ENCODE results near the gene ZHX3.

The ZHX3 gene

DNA sequence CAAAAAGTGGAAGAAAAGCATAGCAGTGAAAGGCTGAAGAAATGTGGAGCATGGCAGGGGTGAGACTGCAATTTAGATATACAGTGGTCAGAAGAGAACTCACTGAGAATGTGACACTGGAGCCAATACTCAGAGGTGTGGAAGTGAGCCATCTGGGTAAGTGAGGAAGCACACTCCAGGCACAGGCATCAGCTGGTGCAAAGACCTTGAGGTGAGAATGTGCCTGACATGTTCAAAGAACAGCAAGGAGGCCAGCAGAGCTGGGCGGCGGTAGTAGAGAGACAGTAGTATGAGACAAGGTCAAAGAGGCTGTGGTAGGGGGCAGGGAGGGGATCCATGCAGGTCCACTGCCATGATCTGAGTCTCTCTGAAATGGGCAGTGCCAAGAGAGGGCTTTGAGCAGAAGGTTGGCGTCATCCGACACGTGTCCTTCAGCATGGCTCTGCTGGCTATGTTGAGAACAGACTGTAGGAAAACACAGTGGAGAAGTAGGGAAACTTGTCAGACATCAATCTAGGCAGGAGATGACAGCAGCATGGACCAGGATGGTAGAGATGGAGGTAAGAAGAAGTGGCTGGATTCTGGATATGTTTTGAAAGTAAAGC lies 95.8 kb downstream of the ZHX3 start:
- ChIA-PET CTCF (interaction anchor here (0.7 to 3.6 kb wide), 2 partner anchors 11 to 47 kb away, joined by 3 to 27 read pairs; no protein-coding TSS in a partner anchor), POLR2A (no interaction called here)
- no peak overlapping the region for H3K4me3 ChIP-seq (ENCODE audit: low read depth, low read length)
- TF ChIP-seq, protein P1, sequence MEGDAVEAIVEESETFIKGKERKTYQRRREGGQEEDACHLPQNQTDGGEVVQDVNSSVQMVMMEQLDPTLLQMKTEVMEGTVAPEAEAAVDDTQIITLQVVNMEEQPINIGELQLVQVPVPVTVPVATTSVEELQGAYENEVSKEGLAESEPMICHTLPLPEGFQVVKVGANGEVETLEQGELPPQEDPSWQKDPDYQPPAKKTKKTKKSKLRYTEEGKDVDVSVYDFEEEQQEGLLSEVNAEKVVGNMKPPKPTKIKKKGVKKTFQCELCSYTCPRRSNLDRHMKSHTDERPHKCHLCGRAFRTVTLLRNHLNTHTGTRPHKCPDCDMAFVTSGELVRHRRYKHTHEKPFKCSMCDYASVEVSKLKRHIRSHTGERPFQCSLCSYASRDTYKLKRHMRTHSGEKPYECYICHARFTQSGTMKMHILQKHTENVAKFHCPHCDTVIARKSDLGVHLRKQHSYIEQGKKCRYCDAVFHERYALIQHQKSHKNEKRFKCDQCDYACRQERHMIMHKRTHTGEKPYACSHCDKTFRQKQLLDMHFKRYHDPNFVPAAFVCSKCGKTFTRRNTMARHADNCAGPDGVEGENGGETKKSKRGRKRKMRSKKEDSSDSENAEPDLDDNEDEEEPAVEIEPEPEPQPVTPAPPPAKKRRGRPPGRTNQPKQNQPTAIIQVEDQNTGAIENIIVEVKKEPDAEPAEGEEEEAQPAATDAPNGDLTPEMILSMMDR (IDR thresholded peaks at IDR 0.05; ENCODE audit: insufficient read depth, low read length, missing control alignments) = no peak
- no peak for DNase-seq (ENCODE audit: low read depth, low spot score)

DNA sequence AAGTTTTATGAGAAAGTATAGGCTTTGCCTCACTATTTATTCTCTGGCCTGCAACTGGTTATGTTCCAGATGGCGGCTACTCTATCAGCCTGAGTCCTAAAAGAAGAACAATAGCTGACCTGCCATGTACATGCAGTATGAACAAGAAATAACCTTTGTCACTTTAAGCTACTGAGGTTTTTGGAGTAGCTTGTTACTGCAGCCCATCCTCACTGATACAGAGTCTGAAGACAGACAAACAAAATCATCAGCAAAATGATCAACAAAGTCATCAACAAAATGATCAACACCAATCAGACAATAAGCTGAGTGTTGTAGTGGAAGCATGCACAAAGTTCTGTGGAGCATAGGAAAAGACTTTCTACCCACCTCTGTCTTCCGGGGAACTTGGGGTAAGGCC lies 97.7 kb downstream of the ZHX3 start:
- TF ChIP-seq, protein P1 (IDR thresholded peaks at IDR 0.05; ENCODE audit: insufficient read depth, low read length, missing control alignments) = no peak
- POLR2A ChIA-PET = interaction anchor here (0.7 kb wide), 1 partner anchor 13 kb away, joined by 3 read pairs; no protein-coding TSS in a partner anchor
- no peak overlapping the region for H3K4me3 ChIP-seq (ENCODE audit: low read depth, low read length)
- no peak for DNase-seq (ENCODE audit: low read depth, low spot score)
- CTCF ChIA-PET = interaction anchor here (1.0 to 2.8 kb wide), 7 partner anchors 10 to 191 kb away, joined by 3 to 26 read pairs (median 5); no protein-coding TSS in a partner anchor

DNA sequence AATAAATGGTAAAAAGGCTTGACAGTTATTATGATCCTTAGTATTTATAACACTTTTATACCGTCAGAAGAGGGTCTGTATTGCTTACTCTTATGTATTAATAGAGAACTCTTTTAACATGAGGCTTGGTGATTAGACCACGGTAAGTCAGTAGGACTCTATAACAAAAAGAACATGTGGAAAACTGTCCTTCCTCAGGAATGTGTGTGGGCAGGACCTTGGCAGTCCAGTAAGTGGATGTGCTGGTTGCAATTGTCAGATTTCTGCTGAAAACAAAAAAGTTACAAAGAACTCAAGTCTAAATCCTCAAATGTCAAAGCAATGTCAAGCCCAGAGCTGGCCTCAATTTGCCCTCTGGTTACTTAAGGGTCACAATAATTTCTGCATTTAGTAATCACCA lies 99.1 kb downstream of the ZHX3 start:
- no peak for DNase-seq (ENCODE audit: low read depth, low spot score)
- TF ChIP-seq, protein P1 (IDR thresholded peaks at IDR 0.05; ENCODE audit: insufficient read depth, low read length, missing control alignments) = no peak
- CTCF ChIA-PET = interaction anchor here (1.2 to 2.8 kb wide), 5 partner anchors 14 to 250 kb away, joined by 3 to 26 read pairs (median 6); no protein-coding TSS in a partner anchor
- POLR2A ChIA-PET = no interaction called here
- H3K4me3 ChIP-seq (ENCODE audit: low read depth, low read length) = no peak overlapping the region

DNA sequence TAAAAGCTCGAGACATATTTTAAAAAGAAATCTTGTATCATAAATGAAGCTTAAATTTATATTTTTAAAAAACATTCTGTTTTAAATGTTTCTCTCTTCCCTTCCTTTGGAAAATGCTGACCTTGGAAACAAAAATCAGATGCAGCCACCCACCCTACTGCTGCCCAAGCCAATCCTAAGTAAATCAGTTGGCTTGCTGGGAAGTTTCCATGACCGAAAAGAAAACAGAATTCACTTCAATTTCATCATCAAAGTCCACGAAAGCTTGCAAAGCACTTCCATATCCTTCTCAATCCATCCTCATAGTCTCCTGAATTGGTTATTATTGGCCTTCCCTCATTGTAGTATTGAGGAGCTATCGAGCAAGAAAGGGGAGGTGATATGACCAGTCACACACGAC lies 100.1 kb downstream of the ZHX3 start:
- TF ChIP-seq, protein P1 (IDR thresholded peaks at IDR 0.05; ENCODE audit: insufficient read depth, low read length, missing control alignments) = no peak
- H3K4me3 ChIP-seq (ENCODE audit: low read depth, low read length) = no peak overlapping the region
- no peak for DNase-seq (ENCODE audit: low read depth, low spot score)
- ChIA-PET CTCF (interaction anchor here (1.0 to 1.7 kb wide), 5 partner anchors 13 to 122 kb away, joined by 3 to 7 read pairs (median 5); no protein-coding TSS in a partner anchor), POLR2A (no interaction called here)

DNA sequence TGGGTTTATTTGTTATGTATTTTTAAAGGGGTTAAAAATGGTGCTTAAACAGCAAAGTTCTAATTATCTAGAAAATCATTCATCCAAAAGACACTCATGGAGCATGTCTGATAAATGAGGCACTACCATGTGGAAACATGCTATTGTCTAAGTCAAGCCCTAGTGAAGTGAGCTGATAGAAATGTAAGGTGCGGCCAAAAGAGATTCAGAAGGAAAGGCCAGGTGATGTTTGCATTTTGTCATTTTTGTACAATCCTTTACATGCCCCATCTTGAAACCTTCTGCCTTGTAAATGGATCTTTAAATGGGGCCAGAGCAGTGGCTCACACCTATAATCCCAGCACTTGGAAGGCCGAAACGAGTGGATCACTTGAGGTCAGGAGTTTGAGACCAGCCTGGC lies 102.9 kb downstream of the ZHX3 start:
- TF ChIP-seq, protein P1 (IDR thresholded peaks at IDR 0.05; ENCODE audit: insufficient read depth, low read length, missing control alignments) = no peak
- H3K4me3 ChIP-seq (ENCODE audit: low read depth, low read length) = no peak overlapping the region
- CTCF ChIA-PET = interaction anchor here (0.9 to 1.5 kb wide), 2 partner anchors 9 to 18 kb away, joined by 4 read pairs; no protein-coding TSS in a partner anchor
- POLR2A ChIA-PET = no interaction called here
- no peak for DNase-seq (ENCODE audit: low read depth, low spot score)

DNA sequence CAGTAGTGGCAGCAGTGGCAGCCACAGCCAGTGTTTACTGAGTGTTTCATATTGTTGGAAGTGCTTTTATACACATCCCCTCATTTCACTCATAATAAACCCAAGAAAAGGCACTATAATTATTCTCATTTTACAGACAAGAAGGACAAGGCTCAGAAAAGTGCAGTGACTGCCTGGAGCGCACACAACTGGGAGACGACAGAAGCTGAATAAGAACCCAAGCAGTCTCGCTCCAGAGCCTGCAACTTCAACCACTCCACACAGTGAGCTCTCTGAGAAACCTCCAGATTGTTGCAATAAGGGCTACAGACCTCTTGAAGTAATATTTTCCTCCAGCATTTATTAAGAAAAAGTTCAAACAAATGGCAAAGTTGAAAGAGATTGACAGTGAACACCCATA lies 103.3 kb downstream of the ZHX3 start:
- CTCF ChIA-PET = interaction anchor here (0.9 to 1.5 kb wide), 2 partner anchors 9 to 18 kb away, joined by 4 read pairs; no protein-coding TSS in a partner anchor
- POLR2A ChIA-PET = no interaction called here
- DNase-seq (ENCODE audit: low read depth, low spot score) = no peak
- TF ChIP-seq, protein P1 (IDR thresholded peaks at IDR 0.05; ENCODE audit: insufficient read depth, low read length, missing control alignments) = no peak
- H3K4me3 ChIP-seq (ENCODE audit: low read depth, low read length) = no peak overlapping the region

Data from AG04449 (cell line).